K562 (cell line): ENCODE results near the gene CFAP298.

Experiments
- FOXM1 ChIP-seq, 2 experiments: fragments of 450-650 bp in 1 of 2; sonication (generic) in 1 of 2; formaldehyde crosslinking in 1 of 2; IDR thresholded peaks; 2 replicates each; pipeline versions ENCODE4 v1.6.1 to v1.9.0; 2017 to 2022; ENCODE audit warnings: low read depth in 2 of 2, mild to moderate bottlenecking in 2 of 2, missing genetic modification reagents in 1 of 2, moderate library complexity in 1 of 2
- JUN ChIP-seq, 2 experiments: sonication (generic) in 1 of 2; formaldehyde crosslinking in 1 of 2; IDR thresholded peaks; 2 replicates each; pipeline versions ENCODE4 v1.6.1 to v1.8.0; 2012 to 2022; ENCODE audit warnings: borderline replicate concordance in 2 of 2, mild to moderate bottlenecking in 2 of 2, improper control_type of control experiment in 1 of 2, low read depth in 1 of 2, low read length in 1 of 2, missing genetic modification reagents in 1 of 2
- NFYB ChIP-seq: IDR thresholded peaks from 2 replicates; pipeline ENCODE4 v1.6.1; 2011; ENCODE audit warnings: mild to moderate bottlenecking, moderate library complexity; ENCODE audit not compliant: insufficient read length; ENCODE audit errors: extremely low read depth
- POLR2A ChIP-seq: fragments of 450-650 bp; conservative IDR thresholded peaks from 2 replicates; pipeline ENCODE4 v1.6.1; 2016
- SETDB1 ChIP-seq: IDR thresholded peaks from one replicate; pipeline ENCODE4 v1.6.1; 2012; ENCODE audit warnings: low read length, control low read depth, inconsistent platforms
- SRSF1 ChIP-seq: fragments of 200-400 bp; formaldehyde crosslinking; IDR thresholded peaks from 2 replicates; pipeline ENCODE4 v1.6.1; 2017; ENCODE audit warnings: mild to moderate bottlenecking, low read depth, low read length, moderate library complexity

DNA sequence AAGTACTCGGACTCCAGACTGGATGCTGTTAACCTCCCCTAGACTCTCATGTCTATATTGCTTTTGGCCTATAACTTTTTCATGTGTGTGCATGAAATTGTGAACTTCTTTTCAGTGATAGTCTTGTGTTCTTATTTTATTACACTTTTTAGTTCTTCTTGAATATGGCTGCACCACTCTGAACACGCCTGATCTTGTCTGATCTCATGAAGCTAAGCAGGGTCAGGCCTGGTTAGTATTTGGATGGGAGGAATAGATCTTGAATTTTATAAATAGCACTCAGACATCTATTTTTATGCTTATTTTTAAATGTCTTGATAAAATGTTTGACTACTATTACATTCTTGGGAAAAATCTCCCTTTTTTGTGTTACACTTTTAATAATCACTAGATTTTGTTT is 49.3 kb downstream of the CFAP298 start:
- TF ChIP-seq SETDB1, result no peak
- TF ChIP-seq POLR2A, result no peak
- TF ChIP-seq SRSF1, result no peak
- TF ChIP-seq JUN (IDR thresholded peaks at IDR 0.05; ENCODE audit: borderline replicate concordance, low read depth, low read length), result no peak
- no peak for TF ChIP-seq JUN (CRISPR knock-in tag; IDR thresholded peaks at IDR 0.05; ENCODE audit: borderline replicate concordance)
- no peak for TF ChIP-seq NFYB
- TF ChIP-seq FOXM1 (IDR thresholded peaks at IDR 0.05; ENCODE audit: low read depth), result no peak
- TF ChIP-seq FOXM1 (CRISPR knock-in tag; IDR thresholded peaks at IDR 0.05; ENCODE audit: low read depth), result no peak
